Measurements from ENCODE around the gene PGM2L1.

DNA sequence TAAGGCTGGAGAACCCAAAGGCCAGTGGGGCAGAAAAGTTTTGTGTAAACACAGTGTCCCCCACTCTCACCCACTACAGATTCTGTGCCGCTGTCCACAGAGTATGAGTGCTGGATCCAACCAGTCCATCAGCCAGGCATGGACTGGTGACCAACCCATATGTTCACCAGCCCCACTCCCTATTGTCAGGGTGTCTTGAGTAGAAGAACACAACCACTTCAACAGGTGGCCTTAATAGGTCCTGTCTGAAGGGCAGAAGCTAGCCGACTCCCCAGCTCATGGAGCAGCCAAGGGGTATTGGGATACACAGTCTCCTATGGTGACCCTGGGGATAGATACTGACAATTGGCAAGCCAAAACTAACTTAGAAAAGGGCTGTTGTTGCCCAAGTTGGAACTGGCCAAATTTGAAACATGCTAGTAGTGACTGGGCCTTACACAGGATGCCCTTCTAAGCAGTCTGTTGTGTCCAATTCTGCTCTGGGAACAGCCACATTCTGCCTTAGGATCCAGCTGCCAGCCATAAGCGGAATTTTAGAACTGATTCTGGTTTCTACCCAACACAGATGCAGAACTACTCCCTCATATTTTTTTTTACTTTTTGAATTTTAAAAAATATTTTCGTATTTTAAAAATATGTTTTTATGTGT lies 19.8 kb upstream of the PGM2L1 start:
- TF ChIP-seq POLR2A (IDR thresholded peaks at IDR 0.05; ENCODE audit: low read depth, low read length) (no peak), TAF1 (IDR thresholded peaks at IDR 0.05; ENCODE audit: borderline replicate concordance, low read depth, low read length) (no peak)

All from GM12892 (cell line).